Sciatic nerve (tissue), 2 donors: ENCODE results near the gene CCIN. TPM values are rescaled to one million over a fixed set of nuclear protein-coding genes. Genes with fewer than 3 reads are reported as not detected.
"Not testable (repeated sequence)": the region's sequence is repeated elsewhere in the genome, so short reads cannot be mapped to it uniquely, and the experiment has no call there.

Source experiments
- ATAC-seq: fragments of 200-7000 bp; cut with Tn5 transposase; one replicate; pipeline ENCODE4 v1.9.1; 2020; ENCODE audit warnings: mild to moderate bottlenecking, moderate library complexity
- DNase-seq: peaks from one replicate; pipeline ENCODE4 v3.0.0-alpha.2; 2020; ENCODE audit warnings: low spot score
- intact Hi-C: fragments of 100-400 bp; cut with DNase I; formaldehyde crosslinking; loops from one replicate; pipeline ENCODE4 v1.14.2; 2022
- total RNA-seq: library from RNA; stranded (reverse); fragmentation: NEBNext Ultra II Directional; extraction: Animal tissue kit (Norgen Biotek cat#: 25700); gene quantifications from one replicate; pipeline ENCODE4 v1.2.1, GENCODE V29; 2021
- donor health status: DM: no; HTN: no; CAD: no.
- donor health status: DM: no; HTN: no; CAD: no.

CCIN gene
- total RNA-seq: not detected

DNA sequence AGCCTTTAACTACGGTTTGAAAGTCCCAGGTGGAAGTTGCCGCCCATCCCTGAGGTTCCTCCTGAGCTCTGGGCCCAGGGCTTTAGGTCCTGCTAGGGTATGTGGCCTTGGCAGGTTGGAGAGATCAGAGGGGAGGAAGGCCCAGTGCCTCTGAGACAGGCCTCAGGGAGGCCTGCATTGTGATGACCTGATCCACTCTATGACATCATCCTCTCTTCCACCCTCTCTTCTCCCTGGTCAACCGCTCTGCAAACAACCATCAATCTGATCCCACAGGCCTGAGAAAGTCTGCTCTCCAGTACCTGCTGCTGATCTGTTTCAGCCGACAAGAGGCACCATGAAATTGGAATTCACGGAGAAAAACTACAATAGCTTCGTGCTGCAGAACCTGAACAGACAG is at the start of gene CCIN:
Gene CCIN (plus strand): TSS at position 223 of the 400 bp plus-strand sequence. CDS start 115 bp downstream, at position 338.
- no peak for DNase-seq
- no peak for ATAC-seq
- intact Hi-C loops: no loop called here

DNA sequence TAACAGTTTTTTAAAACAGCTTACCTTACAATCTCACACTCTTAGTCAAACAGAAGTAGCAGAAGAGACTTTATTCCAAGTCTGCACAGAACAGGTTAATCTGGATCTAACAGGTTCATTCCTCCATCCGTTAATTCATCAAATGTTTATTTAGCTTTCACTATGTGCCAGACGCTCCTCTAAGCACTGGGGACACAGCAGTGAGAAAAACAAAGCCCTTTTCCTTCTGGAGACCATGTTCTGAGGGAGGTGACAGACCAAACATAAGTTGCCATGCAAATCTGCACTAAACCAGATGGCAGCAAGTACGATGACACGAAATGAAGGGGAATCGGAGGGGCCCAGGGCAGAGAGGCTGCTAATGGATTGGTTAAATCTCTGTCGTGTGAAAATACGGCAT is 49.7 kb upstream of the CCIN start:
- intact Hi-C loops: no loop called here
- DNase-seq (no peak), ATAC-seq (no peak)

DNA sequence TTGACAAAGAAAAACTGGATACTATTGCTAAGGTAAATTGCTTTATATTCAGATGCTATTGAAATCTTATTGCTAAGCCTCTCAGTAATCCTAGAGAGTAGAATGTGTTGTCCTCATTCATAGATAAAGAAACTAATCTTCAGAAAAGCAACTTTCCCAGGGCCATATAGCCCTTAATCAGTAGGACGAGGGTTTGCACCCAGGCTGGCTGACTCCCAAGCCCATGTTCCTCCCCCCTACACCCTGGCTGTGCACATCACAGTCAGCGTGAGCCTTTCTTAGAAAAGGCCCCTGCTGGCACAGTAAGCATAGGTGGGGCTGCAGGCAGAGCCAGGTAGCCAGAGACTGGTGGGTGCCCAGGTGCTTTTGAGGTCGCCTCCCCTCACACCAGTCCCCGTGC is 48.5 kb upstream of the CCIN start:
- DNase-seq (no peak), ATAC-seq (no peak)
- intact Hi-C loops: no loop called here

DNA sequence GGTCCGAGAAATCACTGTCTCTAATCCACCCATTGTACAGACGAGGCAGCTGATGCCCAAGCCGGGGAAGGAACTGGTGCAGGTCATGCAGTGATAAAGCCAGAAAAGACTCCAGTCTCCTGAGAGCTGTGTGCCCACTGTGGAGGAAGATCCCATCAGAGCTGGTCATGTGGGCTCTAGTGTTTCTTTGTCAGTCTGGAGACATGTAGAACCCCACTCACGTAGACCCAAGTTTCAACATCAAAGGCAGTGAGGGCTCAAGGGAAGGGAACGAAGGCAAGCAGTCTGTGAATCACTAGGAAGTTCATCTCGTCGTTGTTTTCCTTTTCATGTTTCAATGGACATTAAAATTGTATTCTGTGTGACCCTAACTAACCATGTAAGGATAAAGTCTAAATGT is 47.2 kb upstream of the CCIN start:
- intact Hi-C loops: no loop called here
- no peak for ATAC-seq
- DNase-seq: no peak

DNA sequence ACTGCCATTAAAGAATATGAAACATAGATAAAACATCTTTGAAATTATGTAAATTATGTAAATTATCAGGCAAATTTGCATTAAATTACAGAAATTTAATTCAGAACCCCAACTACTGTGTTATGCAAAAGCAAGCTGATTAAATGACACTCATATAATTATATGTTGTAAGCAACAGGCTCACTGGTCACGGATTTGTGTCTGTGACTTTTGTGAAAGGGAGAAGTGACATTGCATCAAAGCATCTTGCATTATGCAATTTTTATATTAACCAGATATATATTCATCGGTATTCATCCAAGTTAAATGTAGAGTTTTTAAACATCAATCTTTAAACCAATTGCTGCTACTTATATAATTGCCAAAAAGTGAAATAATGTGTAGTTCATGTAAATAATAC is 45.7 kb upstream of the CCIN start:
- ATAC-seq: no peak
- no peak for DNase-seq
- intact Hi-C loops: no loop called here

DNA sequence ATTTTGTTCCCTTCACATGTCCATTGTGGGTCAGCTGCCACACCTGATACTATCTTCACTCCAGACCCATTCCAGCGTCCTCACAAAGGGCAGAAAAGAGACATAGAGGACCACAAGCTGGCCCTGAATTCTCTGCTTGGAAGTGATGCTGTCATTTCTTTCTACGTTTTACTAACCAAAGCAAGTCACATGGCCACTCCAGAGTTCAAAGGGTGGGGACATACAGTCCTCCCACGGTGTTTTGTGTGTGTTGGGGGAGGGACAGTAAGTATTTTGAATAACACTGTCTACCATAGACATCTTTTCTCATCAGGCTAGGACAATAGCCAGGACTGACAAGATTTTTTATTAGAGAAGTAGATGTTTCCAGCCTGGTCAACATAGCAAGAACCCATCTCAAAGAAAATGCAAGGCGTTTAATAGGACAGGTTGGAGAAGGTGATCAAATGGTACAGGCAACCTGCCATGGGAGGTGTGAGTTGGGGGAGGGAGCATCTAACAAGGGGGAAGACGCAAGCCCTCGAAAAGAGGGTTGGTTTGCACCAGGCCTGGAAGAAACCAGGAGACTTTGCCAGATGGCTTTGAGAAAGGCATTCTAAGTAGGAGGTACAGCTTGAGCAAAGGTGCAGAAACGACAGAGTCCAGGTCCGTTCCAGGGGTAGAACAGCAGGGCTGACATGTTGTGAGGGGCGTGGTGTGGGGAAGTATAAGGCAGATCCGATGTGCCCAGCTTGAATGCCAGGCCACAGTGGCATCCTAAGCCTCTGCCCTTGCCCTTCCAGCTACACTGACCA is 43.9 kb upstream of the CCIN start:
- ATAC-seq: no peak
- intact Hi-C loops: no loop called here
- no peak for DNase-seq

DNA sequence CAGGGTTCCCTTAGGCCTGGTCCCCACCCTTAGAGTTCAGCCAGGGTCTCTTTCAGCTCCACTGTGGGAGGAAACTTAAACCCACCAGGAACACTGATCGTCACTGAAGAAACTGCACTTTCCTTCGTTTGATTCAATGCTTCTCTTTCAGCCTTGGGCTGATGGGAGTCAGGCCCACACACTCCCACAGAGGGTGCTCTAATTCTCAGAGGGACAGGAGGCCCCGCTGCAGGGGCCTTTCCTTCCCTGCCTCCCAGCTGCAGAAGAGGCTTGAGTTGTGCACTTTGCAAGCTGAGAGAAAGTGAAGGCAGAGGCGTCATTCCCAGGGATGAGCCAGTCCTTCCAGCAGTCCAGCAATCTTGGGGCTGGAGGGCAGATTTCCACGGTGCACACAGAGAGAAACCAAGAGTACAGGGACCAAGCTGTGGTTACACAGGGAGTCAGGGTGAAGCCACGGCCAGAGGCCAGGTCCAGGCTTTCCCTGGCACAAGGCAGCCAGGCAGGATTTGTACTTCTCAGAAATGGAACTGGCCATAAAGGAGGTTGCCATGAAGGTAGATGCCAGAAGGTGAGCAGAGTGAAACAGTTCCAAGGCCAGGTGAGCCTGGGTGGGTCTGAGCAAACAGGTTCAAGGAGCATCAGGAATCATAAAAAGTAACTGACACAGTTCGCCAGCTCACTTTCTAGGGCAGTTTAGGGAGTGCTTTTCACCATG is 43.0 kb upstream of the CCIN start:
- ATAC-seq (no peak), DNase-seq (no peak)
- intact Hi-C loops: no loop called here

DNA sequence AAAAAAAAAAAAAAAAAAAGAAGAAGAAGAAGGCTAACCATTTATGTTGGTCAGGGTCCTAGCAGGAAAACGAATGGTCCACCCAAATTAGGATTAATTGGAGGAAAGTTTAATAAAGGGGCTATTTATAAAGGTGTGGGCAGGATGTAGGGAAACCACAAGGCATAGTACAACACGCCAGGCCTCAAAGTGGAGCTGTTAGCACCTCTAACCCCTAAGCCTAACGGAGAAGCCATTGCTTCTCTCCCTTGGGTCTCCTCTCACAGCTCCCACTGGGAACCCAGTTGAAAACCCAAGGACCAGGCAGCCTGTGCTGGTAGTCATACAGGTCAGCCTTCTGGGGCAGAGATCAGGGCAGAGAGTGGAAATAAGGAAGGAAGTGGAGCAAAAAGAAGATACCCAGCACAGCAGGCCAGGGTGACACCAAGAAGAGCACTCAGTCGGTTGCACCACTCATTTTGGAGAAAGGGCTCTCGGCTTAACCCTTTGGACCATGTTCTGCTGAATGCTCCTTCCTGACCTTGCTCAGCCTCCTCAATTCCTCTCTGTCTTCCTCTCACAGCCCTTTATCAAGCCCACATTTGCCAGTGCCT is 41.4 kb upstream of the CCIN start:
- intact Hi-C loops: no loop called here

DNA sequence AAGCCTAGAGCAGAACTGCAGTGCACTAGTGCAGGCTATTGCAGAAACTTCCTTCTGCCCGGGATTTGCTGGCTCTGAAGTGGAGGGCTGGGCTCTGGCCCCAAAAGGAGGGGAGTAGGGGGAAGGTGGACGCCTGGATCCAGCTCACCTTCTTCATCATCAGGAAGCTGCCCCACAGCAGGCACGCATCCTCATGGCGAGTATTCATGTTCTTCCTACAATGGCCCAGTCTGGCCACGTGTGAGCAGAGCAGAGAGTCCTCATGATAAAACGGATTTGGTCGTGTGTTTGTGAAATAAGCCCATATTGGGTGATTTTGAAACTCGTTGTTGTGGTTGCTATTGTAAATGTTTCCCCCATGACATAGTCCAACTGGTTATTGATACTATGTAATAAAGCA is 40.8 kb upstream of the CCIN start:
- ATAC-seq (no peak), DNase-seq (no peak)
- intact Hi-C loops: no loop called here

More for the DNA sequence above, 41.4 kb upstream of the CCIN start:
- ATAC-seq (peak; percentile 51), DNase-seq (no peak)

DNA sequence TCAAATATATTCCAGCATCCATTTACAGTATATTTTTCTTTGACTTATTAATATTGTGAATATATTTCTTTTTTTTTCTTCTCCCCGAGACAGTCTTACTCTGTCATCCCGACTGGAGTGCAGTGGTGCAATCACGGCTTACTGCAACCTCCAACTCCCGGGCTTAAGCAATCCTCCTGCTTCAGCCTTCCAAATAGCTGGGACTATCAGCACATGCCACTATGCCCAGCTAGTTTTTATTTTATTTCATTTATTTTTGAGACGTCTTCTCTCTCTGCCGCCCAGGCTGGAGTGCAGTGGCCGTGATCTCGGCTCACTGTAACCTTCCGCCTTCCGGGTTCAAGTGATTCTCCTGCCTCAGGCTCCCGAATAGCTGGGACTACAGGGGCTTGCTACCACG is 40.0 kb upstream of the CCIN start:
- intact Hi-C loops: no loop called here
- DNase-seq (no peak), ATAC-seq (no peak)

DNA sequence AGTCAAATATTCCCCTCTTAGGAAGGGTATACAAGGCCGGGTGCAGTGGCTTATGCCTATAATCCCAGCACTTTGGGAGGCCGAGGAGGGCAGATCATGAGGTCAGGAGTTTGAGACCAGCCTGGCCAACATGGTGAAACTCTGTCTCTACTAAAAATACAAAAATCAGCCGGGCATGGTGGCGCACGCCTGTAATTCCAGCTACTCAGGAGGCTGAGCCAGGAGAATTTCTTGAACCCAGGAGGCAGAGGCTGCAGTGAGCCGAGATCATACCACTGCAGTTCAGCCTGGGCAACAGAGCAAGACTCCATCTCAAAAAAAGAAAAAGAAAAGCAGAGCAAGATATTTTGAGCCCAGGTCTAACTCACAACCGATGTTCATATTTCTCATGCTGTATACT is 37.5 kb upstream of the CCIN start:
- intact Hi-C loops, DNase-seq, ATAC-seq: not testable (repeated sequence)

DNA sequence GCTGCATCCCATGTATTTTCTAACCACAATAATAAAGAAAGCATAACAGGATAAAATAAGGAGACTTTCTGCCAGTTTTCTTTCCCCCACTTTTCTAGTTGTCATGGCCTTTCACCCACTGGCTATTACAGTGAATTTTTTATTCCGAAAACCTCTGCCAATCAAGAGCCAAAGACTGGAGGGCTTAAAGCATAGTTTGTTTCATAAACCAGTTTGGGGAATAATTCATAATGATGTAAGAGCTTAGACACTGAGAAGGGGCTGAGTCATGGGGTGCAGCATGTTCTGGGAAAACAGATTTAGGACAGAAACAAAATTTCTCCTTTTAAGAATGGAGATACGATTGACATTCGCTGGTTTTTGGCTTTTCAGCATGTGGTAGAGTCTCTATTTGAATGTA is 37.1 kb upstream of the CCIN start:
- no peak for ATAC-seq
- DNase-seq: no peak
- intact Hi-C loops: no loop called here

DNA sequence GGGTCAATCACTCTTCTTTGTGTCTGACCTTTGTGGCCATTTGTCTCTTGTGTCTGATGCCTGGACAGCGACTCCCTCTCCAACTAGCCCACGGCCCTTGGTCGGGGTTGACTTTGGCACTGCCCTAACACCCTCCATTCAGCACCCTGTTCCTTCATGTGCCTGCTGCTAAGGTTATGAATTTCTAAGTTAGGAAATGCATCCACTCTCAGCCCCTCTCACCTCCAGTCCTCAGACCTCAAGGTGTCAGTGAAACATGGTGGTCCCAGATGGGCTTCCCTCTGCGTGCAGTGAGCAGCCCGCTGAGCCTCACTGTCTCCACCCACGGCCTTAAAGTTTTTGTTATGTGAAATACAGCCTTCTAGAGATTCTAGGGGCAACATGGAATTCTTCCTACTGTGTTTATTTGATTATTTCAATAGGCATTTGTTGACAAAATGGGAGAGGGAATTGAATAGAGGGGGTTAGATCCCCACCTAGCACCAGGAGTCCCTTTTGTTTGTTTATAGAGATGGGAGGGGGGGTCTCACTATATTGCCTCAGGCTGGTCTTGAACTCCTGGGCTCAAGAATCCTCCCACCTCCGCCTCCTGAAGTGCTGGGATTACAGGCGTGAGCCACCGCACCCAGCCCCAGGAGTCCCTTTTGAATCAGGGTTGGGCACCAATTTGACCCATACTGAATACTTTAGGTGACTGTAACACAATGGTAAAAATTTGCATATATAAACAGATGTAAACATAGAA is 34.3 kb upstream of the CCIN start:
- intact Hi-C loops: no loop called here
- ATAC-seq: no peak
- peak; percentile 30 for DNase-seq

DNA sequence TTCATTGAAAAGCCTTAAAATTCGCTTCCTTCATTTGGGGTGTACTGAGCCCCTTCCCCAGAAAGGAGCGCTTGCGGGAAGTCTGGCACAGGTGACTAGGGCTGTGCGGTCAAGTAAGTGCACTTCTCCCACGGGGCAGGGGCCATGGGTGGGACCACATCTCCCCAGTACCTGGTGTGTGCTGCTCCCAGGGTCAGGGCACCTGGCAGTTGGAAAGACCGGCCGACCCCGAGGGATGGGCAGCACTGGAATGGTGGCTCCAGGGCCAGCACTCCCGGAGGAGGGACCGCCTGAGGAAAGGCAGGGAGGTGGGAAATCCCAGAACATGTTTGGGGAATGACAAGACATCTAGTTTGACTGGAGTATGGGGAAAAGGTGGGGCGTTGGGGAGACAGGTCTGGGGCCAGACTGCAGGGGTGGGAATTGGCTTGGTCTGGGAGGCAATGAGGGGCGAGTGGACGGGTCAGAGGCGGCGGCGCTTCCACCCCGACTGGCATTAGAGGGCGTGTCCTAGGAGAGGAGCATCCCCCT is 33.4 kb upstream of the CCIN start:
- DNase-seq (peak; percentile 60), ATAC-seq (no peak)
- intact Hi-C loops: no loop called here

DNA sequence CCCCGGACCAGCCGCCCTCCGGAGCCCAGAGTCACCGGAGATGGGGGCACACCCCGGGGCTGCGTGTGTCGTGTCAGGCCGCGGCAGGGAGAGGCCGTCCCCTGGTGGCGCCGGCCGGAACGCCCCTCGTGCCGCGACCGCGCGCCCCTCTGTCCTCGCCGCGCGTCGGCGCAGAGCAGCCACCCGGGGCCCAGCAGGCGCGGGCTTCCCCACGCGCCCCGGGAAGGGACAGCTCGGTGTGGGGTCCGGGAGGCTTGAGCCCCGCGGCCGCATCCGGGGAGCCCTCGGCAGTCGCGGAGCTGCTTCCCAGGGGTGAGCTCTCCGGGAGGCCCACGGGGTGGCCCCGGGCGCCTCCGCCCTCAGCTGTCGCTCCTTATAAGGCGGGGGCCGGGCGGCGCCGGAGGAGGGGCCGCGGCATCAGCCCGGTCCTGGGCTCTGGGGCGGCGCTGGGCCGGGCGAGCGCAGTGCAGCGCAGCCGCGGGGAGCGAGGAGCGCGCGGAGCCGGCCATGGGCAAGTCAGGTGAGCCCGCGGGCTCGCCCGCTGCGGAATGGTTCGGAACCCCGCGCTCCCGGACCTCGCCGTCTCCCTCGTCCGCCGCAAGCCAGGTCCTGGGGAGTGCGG is 32.8 kb upstream of the CCIN start, which contains the start of gene GLIPR2:
Gene GLIPR2 (plus strand): TSS at position 462 of the 622 bp plus-strand sequence. CDS start 46 bp downstream, at position 508.
- ATAC-seq: peak; percentile 93
- peak; percentile 83 for DNase-seq
- intact Hi-C loops: no loop called here

DNA sequence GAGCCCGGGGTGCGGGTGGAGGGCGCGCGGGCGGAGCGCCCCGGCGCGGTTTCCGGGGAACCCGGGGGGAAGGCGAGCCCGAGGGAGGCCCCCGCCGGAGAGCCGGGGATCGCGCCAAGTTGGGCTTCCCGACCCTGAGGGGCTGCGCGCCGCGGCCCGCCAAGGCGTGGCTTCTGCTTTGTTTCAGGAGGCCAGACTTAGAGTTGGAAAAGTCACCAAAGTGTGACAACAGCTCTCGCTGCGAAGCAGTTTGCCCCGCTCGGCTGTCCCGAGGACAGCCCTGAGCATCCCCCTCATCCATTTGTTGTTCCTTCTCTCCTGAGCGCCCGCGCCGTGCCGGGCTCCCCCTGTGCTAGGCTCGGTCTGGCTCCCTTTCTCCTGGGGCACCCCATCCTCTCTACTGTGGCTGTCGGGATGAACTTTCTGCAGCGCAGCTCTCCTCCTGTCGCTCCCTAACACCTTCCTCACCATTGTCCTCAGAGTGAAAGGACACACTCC is 32.2 kb upstream of the CCIN start:
- ATAC-seq (peak; percentile 33), DNase-seq (no peak)
- intact Hi-C loops: no loop called here

DNA sequence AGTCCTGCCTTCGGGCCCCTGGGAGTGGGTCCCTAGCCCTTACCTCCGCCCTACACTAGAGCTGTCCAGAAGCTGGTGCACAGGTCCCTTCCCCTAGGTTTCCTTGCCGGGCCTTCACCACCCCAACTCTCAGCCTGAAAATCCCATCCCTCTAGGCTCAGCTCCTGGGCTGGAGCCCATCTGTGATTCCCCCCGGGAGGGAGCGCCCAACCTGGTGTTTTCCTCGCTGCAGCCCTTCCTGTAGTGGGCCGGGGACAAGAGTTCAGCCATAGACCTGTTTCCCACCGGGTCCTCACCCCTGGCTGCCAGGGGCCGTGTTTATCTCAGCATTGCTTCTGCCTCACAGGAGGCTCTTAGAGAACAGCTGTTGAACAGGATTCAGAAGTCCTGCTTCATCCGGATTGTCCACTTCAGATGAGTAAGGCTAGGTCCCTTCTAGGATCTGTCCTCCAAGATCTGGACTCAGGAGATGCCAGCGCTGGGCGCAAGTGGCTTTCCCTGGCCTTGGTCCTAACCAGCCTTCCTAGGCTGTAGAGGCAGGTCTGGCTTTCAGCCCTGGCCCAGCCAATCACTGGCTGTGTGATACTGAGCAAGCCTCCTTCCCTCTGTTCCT is 31.7 kb upstream of the CCIN start:
- ATAC-seq (peak; percentile 32), DNase-seq (no peak)
- intact Hi-C loops: no loop called here

DNA sequence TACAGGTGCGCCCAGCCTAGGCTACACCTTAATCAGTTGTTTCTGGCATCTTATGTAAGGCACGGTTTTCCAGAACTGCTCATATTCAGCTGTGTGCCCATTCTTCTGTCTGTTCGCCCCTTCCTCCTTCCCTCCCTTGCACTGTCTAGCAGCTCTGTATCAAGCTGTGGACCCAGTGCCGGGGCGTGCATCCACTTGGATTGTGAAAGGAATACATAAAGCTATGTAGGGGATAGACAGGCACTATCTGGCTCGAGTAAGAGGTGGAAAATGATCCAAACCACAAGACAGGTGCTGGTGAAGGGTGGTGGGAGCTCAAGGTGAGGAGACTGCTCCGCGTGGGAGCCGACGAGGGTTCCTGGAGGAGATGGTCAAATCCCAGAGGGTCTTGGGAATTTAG is 30.7 kb upstream of the CCIN start:
- no peak for ATAC-seq
- intact Hi-C loops: no loop called here
- DNase-seq: no peak
